ENCODE measurements around the gene UBE2J2. TPM values are rescaled to one million over a fixed set of nuclear protein-coding genes. Genes with fewer than 3 reads are reported as not detected.

The UBE2J2 gene
- total and polyA plus RNA-seq, 2 experiments from 2014 or later: 47.1 to 70.2 TPM

DNA sequence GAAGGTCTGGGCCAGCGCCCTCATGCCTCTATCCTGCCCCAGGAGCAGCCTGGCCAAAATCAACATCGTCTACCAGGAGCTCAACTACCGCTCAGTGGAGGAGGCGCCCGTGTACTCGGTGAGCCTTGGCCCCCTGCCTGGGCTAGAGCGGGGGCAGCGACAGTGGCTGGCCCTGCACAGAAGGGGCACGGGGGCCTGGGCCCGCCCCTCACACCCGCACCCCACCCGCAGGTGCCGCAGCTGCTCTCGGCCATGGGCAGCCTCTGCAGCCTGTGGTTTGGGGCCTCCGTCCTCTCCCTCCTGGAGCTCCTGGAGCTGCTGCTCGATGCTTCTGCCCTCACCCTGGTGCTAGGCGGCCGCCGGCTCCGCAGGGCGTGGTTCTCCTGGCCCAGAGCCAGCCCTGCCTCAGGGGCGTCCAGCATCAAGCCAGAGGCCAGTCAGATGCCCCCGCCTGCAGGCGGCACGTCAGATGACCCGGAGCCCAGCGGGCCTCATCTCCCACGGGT, 17.4 kb upstream of the UBE2J2 start (continued):
- TF ChIP-seq, protein P1, sequence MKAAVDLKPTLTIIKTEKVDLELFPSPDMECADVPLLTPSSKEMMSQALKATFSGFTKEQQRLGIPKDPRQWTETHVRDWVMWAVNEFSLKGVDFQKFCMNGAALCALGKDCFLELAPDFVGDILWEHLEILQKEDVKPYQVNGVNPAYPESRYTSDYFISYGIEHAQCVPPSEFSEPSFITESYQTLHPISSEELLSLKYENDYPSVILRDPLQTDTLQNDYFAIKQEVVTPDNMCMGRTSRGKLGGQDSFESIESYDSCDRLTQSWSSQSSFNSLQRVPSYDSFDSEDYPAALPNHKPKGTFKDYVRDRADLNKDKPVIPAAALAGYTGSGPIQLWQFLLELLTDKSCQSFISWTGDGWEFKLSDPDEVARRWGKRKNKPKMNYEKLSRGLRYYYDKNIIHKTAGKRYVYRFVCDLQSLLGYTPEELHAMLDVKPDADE (IDR thresholded peaks at IDR 0.05): no peak
- TF ChIP-seq, protein P2, sequence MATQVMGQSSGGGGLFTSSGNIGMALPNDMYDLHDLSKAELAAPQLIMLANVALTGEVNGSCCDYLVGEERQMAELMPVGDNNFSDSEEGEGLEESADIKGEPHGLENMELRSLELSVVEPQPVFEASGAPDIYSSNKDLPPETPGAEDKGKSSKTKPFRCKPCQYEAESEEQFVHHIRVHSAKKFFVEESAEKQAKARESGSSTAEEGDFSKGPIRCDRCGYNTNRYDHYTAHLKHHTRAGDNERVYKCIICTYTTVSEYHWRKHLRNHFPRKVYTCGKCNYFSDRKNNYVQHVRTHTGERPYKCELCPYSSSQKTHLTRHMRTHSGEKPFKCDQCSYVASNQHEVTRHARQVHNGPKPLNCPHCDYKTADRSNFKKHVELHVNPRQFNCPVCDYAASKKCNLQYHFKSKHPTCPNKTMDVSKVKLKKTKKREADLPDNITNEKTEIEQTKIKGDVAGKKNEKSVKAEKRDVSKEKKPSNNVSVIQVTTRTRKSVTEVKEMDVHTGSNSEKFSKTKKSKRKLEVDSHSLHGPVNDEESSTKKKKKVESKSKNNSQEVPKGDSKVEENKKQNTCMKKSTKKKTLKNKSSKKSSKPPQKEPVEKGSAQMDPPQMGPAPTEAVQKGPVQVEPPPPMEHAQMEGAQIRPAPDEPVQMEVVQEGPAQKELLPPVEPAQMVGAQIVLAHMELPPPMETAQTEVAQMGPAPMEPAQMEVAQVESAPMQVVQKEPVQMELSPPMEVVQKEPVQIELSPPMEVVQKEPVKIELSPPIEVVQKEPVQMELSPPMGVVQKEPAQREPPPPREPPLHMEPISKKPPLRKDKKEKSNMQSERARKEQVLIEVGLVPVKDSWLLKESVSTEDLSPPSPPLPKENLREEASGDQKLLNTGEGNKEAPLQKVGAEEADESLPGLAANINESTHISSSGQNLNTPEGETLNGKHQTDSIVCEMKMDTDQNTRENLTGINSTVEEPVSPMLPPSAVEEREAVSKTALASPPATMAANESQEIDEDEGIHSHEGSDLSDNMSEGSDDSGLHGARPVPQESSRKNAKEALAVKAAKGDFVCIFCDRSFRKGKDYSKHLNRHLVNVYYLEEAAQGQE (IDR thresholded peaks at IDR 0.05; ENCODE audit: unreplicated experiment): no peak
- TF ChIP-seq POLR2AphosphoS5 (IDR thresholded peaks at IDR 0.05; ENCODE audit: low read depth): no peak
- no peak for TF ChIP-seq EZH2phosphoT487 (IDR thresholded peaks at IDR 0.05; ENCODE audit: unreplicated experiment)

DNA sequence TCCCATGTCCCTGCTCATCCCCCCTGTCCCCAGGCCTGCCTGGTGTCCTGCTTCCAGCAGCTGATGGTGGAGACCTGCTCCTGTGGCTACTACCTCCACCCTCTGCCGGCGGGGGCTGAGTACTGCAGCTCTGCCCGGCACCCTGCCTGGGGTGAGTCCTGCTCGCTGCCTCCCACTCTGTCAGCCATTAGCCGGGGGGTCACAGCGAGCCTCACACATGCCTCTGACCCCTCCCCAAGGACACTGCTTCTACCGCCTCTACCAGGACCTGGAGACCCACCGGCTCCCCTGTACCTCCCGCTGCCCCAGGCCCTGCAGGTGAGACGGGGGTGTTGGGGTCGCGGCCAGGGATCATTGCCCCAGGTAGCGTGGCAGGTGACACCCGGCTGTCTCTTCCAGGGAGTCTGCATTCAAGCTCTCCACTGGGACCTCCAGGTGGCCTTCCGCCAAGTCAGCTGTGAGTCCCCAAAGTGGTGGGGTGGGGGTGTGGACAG, 16.6 kb upstream of the UBE2J2 start:
- Histone ChIP-seq H3K4me2 (no peak overlapping the region), H3K9me2 (ENCODE audit: insufficient read depth) (no peaks in the 10 kb centered on the region), H3F3A (replicated peaks; ENCODE audit: low read depth) (0 out of 2 replicates have a peak, but pooled peaks cover 9% of the 10 kb centered on the region), H4K20me1 (replicated peaks; ENCODE audit: insufficient read depth) (no peaks in the 10 kb centered on the region), H3K79me2 (replicated peaks; ENCODE audit: insufficient read depth) (no peaks in the 10 kb centered on the region), H3K4me1 (ENCODE audit: insufficient read depth) (no peaks in the 10 kb centered on the region), H3K4me3 (no peak overlapping the region), H2AFZ (no peak overlapping the region), H3K27me3 (ENCODE audit: insufficient read depth) (no peaks in the 10 kb centered on the region), H3K27ac (ENCODE audit: low read depth) (no peak overlapping the region), H3K36me3 (ENCODE audit: insufficient read depth) (no peaks in the 10 kb centered on the region)
- peak; percentile 73 for DNase-seq (ENCODE audit: low spot score)
- no peak for TF ChIP-seq ZNF114 (CRISPR knock-in tag; IDR thresholded peaks at IDR 0.05)
- TF ChIP-seq, protein P3, sequence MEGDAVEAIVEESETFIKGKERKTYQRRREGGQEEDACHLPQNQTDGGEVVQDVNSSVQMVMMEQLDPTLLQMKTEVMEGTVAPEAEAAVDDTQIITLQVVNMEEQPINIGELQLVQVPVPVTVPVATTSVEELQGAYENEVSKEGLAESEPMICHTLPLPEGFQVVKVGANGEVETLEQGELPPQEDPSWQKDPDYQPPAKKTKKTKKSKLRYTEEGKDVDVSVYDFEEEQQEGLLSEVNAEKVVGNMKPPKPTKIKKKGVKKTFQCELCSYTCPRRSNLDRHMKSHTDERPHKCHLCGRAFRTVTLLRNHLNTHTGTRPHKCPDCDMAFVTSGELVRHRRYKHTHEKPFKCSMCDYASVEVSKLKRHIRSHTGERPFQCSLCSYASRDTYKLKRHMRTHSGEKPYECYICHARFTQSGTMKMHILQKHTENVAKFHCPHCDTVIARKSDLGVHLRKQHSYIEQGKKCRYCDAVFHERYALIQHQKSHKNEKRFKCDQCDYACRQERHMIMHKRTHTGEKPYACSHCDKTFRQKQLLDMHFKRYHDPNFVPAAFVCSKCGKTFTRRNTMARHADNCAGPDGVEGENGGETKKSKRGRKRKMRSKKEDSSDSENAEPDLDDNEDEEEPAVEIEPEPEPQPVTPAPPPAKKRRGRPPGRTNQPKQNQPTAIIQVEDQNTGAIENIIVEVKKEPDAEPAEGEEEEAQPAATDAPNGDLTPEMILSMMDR (conservative IDR thresholded peaks at IDR 0.05; ENCODE audit: low read depth in 2 of 2): peak; percentile 52 to 70
- Mint-ChIP-seq H3K27me3 (ENCODE audit: insufficient read depth, low read depth, poor library complexity) (peaks cover 13% of the 10 kb centered on the region), H3K36me3 (ENCODE audit: low read depth) (no peaks in the 10 kb centered on the region), H3K4me1 (peaks cover 4% of the 10 kb centered on the region; the same call in 1 of the 3 replicates), H3K4me3 (no peak overlapping the region), H3K9me3 (peaks cover 3% of the 10 kb centered on the region; the same call in 2 of the 3 replicates), H3K27ac (no peak overlapping the region)
- peak; percentile 19 for ATAC-seq

Measured in GM23338 (cell line).